OCI-LY1 (cell line): ENCODE results near the gene ZC3H15.

Source experiments
- EZH2 ChIP-seq: fragments of 200-600 bp; sonication (generic), shearing (Covaris generic); IDR thresholded peaks from 2 replicates; pipeline ENCODE4 v1.8.0; 2017; ENCODE audit warnings: borderline replicate concordance, mixed run types, mild to moderate bottlenecking, antibody characterized with exemption, low read length, moderate library complexity, mixed read lengths
- TF ChIP-seq, protein P1 (sequence below): fragments of 200-600 bp; sonication (generic), shearing (Covaris generic); IDR thresholded peaks from 2 replicates; pipeline ENCODE4 v1.5.1; 2017; ENCODE audit warnings: mild to moderate bottlenecking, antibody characterized with exemption, low read length, moderate library complexity, mixed read lengths

DNA sequence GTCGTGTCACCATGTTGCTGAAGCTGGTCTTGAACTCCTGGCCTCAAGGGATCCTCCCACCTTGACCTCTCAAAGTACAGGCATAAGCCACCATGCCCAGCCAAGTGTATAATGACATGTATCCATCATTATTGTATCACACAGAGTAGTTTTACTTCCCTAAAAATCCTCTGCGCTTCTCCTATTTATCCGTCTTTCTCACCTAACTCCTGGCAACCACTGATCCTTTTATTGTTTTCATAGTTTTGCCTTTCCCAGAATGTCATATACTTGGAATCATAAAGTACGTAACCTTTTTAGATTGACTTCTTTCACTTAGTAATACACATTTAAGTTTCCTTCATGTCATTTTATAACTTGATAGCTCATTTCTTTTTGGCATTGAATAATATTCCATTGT, 51.0 kb downstream of the ZC3H15 start:
- TF ChIP-seq, protein P1, sequence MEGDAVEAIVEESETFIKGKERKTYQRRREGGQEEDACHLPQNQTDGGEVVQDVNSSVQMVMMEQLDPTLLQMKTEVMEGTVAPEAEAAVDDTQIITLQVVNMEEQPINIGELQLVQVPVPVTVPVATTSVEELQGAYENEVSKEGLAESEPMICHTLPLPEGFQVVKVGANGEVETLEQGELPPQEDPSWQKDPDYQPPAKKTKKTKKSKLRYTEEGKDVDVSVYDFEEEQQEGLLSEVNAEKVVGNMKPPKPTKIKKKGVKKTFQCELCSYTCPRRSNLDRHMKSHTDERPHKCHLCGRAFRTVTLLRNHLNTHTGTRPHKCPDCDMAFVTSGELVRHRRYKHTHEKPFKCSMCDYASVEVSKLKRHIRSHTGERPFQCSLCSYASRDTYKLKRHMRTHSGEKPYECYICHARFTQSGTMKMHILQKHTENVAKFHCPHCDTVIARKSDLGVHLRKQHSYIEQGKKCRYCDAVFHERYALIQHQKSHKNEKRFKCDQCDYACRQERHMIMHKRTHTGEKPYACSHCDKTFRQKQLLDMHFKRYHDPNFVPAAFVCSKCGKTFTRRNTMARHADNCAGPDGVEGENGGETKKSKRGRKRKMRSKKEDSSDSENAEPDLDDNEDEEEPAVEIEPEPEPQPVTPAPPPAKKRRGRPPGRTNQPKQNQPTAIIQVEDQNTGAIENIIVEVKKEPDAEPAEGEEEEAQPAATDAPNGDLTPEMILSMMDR: no peak
- no peak for TF ChIP-seq EZH2
